GM18498 (cell line): ENCODE data around the gene ZNF536.

Experiments
- ATAC-seq: cut with Tn5 transposase; IDR thresholded peaks from one replicate; pipeline ENCODE4 v1.9.1; 2021; ENCODE audit warnings: mild to moderate bottlenecking, moderate library complexity; ENCODE audit not compliant: unreplicated experiment

Gene ZNF536

GRCh38 chr19:30593356-30593755 is 221.2 kb downstream of the ZNF536 start:
- ATAC-seq = no peak

DNA sequence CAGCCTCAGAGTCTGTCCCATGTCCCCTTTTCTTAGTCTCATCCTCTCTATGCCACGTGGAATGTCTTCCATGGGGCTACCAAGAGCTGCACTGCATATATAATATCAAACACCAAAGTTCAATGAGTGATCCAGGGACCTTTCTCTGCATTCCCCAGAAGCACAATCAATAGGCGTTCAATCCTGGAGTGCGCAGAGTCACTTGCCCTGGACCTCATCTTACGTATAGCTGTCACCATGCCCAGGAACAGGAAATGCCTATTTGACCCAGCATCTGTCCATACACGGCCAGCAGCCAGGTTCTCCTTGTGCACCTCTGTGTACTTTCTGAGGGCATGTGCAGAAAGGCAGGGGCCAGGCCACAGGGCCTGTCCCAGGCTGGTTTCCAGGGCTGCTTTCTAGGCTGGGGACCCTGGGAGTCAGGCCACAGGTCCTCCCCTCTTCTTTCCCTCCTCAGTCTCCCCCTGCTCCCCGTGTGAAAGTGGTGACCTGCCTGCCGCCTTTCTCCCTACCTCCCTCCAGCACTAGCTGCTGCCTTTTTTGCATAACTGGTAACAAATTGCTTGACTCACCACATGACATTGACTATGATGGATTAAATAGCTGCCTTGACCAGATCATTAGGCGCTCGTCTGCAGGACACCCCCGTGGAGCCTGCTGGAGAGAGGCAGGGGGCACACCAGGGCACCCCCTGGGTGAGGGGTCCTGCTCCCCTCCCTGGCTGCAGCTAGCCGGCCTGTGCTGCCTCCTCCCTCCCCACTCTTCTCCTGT is 222.0 kb downstream of the ZNF536 start:
- no peak for ATAC-seq

GRCh38 chr19:30596268-30596667 is 224.1 kb downstream of the ZNF536 start:
- no peak for ATAC-seq

DNA sequence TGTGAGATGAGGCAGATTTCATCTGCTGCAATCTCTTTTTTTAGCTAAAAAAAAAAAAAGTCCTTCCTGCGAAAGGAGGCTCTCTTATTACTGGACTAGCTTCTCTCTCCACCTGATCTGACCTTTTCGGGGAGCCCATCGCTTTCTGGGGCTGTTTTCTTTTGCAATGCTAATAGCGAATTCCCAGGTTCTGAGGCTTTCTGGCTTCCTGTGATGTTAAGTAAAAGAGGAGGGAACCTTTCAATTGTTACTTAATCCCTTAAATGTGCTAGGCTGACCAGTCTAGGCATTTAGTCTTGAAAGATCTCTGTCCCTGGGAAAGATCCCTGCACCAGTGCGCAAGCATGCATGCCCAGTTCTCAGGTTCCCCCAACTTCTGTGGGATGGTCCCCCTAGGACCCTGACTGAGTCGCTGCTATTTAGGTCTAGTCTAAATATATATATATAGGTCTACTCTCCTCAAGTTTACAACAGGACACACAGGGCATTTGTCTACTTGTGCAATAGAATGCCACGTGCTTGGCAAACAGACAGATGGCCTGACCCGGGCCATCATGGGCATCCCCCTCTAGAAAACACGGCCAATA is 224.7 kb downstream of the ZNF536 start:
- ATAC-seq = no peak

DNA sequence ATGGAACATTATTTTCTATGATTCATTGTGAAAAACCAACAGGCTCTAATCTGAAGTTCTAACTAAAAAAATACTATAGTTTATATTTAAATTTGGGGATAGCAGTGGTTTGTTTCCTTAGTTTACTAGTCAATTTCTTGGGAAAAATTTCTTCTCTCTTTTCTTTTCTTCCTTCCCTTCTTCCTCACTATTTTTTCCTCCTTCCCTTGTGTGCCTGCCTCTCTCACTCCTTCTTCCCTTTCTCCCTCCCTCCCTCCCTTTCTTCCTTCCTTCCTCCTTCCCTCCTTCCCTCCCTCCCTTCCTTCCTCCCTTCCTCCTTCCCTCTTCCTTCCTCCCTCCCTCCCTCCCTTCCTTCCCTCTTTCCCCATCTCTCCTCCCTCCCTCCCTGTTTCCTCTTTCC is 226.5 kb downstream of the ZNF536 start:
- no peak for ATAC-seq

DNA sequence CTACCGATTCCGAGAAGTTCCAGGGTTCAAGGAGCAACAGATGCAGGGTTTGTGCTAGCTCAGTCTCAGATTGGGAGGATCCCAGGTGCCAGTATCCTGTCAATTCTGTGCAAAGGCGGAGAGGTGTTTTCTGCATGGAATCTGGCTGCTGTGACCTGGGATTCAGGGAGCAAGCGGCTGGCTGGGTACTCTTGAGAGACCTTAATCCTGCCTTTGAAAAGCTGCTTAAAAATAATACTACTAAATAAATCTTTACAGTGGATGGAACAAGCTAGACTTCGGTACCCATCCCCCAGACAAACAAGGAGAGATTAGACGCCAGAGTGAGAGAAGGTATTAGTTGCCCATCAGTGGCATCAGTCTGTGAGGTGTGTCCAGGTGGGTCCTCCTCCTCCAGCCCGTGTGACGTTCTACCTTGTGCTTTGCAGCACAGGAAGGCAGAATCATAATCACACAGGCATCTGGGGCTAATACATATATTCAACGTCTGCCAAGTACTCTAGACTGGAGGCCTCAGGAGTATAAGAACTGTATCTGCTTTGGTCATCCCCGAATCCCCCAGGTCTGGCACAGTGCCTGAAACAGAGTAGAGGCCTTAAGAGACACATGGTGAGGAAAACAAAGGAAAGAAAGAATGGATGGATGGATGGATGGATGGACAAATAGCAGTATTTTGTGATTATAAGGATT is 230.6 kb downstream of the ZNF536 start:
- no peak for ATAC-seq

GRCh38 chr19:30604657-30605056 is 232.5 kb downstream of the ZNF536 start:
- ATAC-seq = no peak

DNA sequence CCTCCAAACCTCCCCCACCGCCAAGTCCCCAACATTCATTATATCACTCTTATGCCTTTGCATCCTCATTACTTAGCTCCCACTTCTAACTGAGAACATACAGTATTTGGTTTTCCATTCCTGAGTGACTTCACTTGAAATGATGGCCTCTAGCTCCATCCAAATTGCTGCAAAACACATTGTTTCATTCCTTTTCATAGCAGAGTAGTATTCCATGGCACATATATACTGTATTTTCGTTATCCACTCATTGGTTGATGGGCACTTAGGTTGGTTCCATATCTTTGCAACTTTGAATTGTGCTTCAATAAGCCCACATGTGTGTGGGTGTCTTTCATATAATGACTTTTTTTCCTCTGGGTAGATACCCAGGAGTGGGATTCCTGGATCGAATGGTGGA is 233.1 kb downstream of the ZNF536 start:
- ATAC-seq = no peak

- no peak for ATAC-seq
Measured at GRCh38 chr19:30606114-30607050, 234.2 kb downstream of the ZNF536 start.
